Peyer's patch (tissue), 4 donors: ENCODE results near the gene SEMA5B. TPM values are rescaled to one million over a fixed set of nuclear protein-coding genes. Genes with fewer than 3 reads are reported as not detected.

Source experiments
- DNase-seq, 3 donors: peaks; one replicate each; pipeline ENCODE4 v3.0.0-alpha.2; 2017 to 2019
- H3K27ac ChIP-seq, 4 donors: fragments of 200-600 bp; sonication (generic); one replicate each; pipeline ENCODE4 v1.5.1; 2016 to 2019
- H3K27me3 ChIP-seq, 2 donors: fragments of 200-600 bp; sonication (generic); one replicate each; pipeline ENCODE4 v1.5.1; 2019
- H3K36me3 ChIP-seq, 3 donors: fragments of 200-600 bp; sonication (generic); one replicate each; pipeline ENCODE4 v1.5.1; 2016 to 2019
- H3K4me1 ChIP-seq, 4 donors: fragments of 200-600 bp; sonication (generic); one replicate each; pipeline ENCODE4 v1.5.1; 2016 to 2019
- H3K4me3 ChIP-seq, 4 donors: fragments of 200-600 bp; sonication (generic); 1 replicate in 3 of 4; 2 replicates in 1 of 4; pipeline ENCODE4 v1.5.1; 2016 to 2019; ENCODE audit warnings: mild to moderate bottlenecking in 1 of 4
- H3K9me3 ChIP-seq, 4 donors: fragments of 200-600 bp; sonication (generic); one replicate each; pipeline ENCODE4 v1.5.1; 2016 to 2019; ENCODE audit warnings: mild to moderate bottlenecking in 1 of 4
- CTCF ChIP-seq, 6 experiments: fragments of 450-650 bp in 4 of 6; fragments of 200-600 bp in 2 of 6; sonication (generic) in 1 of 6; IDR thresholded peaks; one replicate each; pipeline ENCODE4 v1.5.1; 2017 to 2019; ENCODE audit warnings: antibody characterized with exemption in 6 of 6, mild to moderate bottlenecking in 3 of 6, moderate library complexity in 1 of 6
- POLR2A ChIP-seq, 2 donors: fragments of 450-650 bp; IDR thresholded peaks; one replicate each; pipeline ENCODE4 v1.5.1; 2017; ENCODE audit warnings: antibody characterized with exemption in 2 of 2, mild to moderate bottlenecking in 2 of 2, moderate library complexity in 2 of 2
- total RNA-seq, 4 donors: library from RNA; depleted of rRNA; stranded (reverse); fragments of >200 nt; gene quantifications; one replicate each; pipeline ENCODE4 v1.1.0, GENCODE V29; 2016

The SEMA5B gene
- total RNA-seq, 4 donors from 2014 or later: 0.54 to 6.8 (median 2.5) TPM; not detected in 1

GRCh38 chr3:122991236-122991985, 36.2 kb downstream of the SEMA5B start:
- TF ChIP-seq CTCF (IDR thresholded peaks at IDR 0.05): no peak
- no peak for TF ChIP-seq POLR2A (IDR thresholded peaks at IDR 0.05)

GRCh38 chr3:122989856-122990575, 37.5 kb downstream of the SEMA5B start:
- Histone ChIP-seq H3K36me3 (no peaks in the 10 kb centered on the region), H3K4me1 (no peaks in the 10 kb centered on the region), H3K27me3 (no peaks in the 10 kb centered on the region), H3K4me3 (no peak overlapping the region), H3K27ac (no peak overlapping the region), H3K9me3 (no peaks in the 10 kb centered on the region)
- TF ChIP-seq POLR2A (IDR thresholded peaks at IDR 0.05) (no peak), CTCF (IDR thresholded peaks at IDR 0.05) (no peak)
- no peak for DNase-seq

More at GRCh38 chr3:122991236-122991985, 36.2 kb downstream of the SEMA5B start:
- H3K27me3 ChIP-seq: no peaks in the 10 kb centered on the region
- H3K4me3 ChIP-seq: no peak overlapping the region
- H3K9me3 ChIP-seq: no peaks in the 10 kb centered on the region
- no peak overlapping the region for H3K27ac ChIP-seq
- H3K4me1 ChIP-seq: no peaks in the 10 kb centered on the region
- DNase-seq: no peak
- no peaks in the 10 kb centered on the region for H3K36me3 ChIP-seq

- no peaks in the 10 kb centered on the region for H3K36me3 ChIP-seq
- no peak for TF ChIP-seq POLR2A (IDR thresholded peaks at IDR 0.05)
- no peak for TF ChIP-seq CTCF (IDR thresholded peaks at IDR 0.05)
- no peak overlapping the region for H3K4me3 ChIP-seq
- H3K4me1 ChIP-seq: no peaks in the 10 kb centered on the region
- DNase-seq: no peak
- H3K27me3 ChIP-seq: no peaks in the 10 kb centered on the region
- H3K27ac ChIP-seq: no peak overlapping the region
- no peaks in the 10 kb centered on the region for H3K9me3 ChIP-seq
Measured at GRCh38 chr3:122988508-122988907, 39.1 kb downstream of the SEMA5B start.

GRCh38 chr3:122987736-122988319, 39.7 kb downstream of the SEMA5B start:
- Histone ChIP-seq H3K4me1 (no peaks in the 10 kb centered on the region), H3K27me3 (no peaks in the 10 kb centered on the region), H3K4me3 (no peak overlapping the region), H3K27ac (no peak overlapping the region), H3K36me3 (no peaks in the 10 kb centered on the region), H3K9me3 (no peaks in the 10 kb centered on the region)
- TF ChIP-seq POLR2A (IDR thresholded peaks at IDR 0.05) (no peak), CTCF (IDR thresholded peaks at IDR 0.05) (no peak)
- DNase-seq: no peak

GRCh38 chr3:122987231-122987630, 40.3 kb downstream of the SEMA5B start:
- DNase-seq: no peak
- no peak for TF ChIP-seq CTCF (IDR thresholded peaks at IDR 0.05)
- TF ChIP-seq POLR2A (IDR thresholded peaks at IDR 0.05): no peak
- H3K27me3 ChIP-seq: no peaks in the 10 kb centered on the region
- H3K9me3 ChIP-seq: no peaks in the 10 kb centered on the region
- H3K36me3 ChIP-seq: no peaks in the 10 kb centered on the region
- no peak overlapping the region for H3K27ac ChIP-seq
- no peaks in the 10 kb centered on the region for H3K4me1 ChIP-seq
- H3K4me3 ChIP-seq: no peak overlapping the region
